ENCODE data around the gene CACNA1C.

The CACNA1C gene

DNA sequence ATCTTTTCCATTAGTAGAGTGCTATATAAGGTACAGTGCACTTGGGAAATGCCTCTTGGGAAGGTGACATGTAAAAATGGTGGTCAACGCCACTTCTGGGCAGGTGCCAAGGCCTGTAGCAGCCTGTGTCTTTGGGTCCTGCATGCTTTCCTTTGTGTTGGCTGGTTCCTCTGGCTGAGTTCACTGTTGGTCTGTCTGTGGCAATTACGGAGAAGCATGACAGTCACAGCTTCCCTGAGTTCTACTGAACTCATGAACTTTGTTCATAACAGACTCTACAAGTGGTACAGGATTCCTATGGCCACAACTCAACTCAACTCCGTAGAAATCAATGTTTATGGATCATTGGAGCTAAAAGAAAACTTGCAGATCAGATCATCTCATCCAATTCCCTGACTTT lies 98.0 kb downstream of the CACNA1C start:
- Histone ChIP-seq H3K4me3 (IDR thresholded peaks at IDR 0.05; ENCODE audit: insufficient read depth, low read depth, low read length) (no peak overlapping the region), H4K20me1 (ENCODE audit: insufficient read depth) (no peaks in the 10 kb centered on the region), H3K27ac (no peak overlapping the region), H3K4me1 (ENCODE audit: low read depth, poor library complexity, severe bottlenecking) (no peaks in the 10 kb centered on the region), H3K79me2 (ENCODE audit: insufficient read depth, low read depth) (no peaks in the 10 kb centered on the region), H2AFZ (ENCODE audit: low read depth) (no peak overlapping the region), H3K27me3 (ENCODE audit: insufficient read depth, low read depth) (no peaks in the 10 kb centered on the region), H3K36me3 (ENCODE audit: insufficient read depth) (no peaks in the 10 kb centered on the region), H3K4me2 (no peak overlapping the region), H3K9ac (no peak overlapping the region)
- TF ChIP-seq, protein P1, sequence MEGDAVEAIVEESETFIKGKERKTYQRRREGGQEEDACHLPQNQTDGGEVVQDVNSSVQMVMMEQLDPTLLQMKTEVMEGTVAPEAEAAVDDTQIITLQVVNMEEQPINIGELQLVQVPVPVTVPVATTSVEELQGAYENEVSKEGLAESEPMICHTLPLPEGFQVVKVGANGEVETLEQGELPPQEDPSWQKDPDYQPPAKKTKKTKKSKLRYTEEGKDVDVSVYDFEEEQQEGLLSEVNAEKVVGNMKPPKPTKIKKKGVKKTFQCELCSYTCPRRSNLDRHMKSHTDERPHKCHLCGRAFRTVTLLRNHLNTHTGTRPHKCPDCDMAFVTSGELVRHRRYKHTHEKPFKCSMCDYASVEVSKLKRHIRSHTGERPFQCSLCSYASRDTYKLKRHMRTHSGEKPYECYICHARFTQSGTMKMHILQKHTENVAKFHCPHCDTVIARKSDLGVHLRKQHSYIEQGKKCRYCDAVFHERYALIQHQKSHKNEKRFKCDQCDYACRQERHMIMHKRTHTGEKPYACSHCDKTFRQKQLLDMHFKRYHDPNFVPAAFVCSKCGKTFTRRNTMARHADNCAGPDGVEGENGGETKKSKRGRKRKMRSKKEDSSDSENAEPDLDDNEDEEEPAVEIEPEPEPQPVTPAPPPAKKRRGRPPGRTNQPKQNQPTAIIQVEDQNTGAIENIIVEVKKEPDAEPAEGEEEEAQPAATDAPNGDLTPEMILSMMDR (conservative IDR thresholded peaks at IDR 0.05; ENCODE audit: low read depth, low read length), result no peak

DNA sequence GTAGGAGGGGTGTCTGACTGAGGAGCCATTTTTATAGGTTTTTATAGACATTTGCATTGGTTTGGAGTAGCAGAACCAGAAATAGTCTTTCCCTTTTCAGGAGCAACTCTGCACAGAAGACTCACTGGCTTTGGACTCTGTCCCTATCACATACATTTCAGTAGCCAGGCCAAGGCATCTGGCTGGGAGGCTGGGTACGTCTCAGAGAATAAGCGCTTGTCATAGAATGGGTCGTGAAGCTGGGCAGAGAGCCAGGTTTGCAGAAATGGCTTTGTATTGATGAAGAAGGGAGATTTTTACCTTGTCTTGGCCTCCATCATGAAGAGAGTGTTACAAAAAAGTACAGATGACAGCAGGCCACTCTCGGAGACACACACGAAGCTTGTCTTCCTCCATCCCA lies 98.6 kb downstream of the CACNA1C start:
- no peaks in the 10 kb centered on the region for H3K27me3 ChIP-seq (ENCODE audit: insufficient read depth, low read depth)
- H3K4me2 ChIP-seq, result no peak overlapping the region
- no peaks in the 10 kb centered on the region for H3K79me2 ChIP-seq (ENCODE audit: insufficient read depth, low read depth)
- H3K36me3 ChIP-seq (ENCODE audit: insufficient read depth), result no peaks in the 10 kb centered on the region
- no peaks in the 10 kb centered on the region for H3K4me1 ChIP-seq (ENCODE audit: low read depth, poor library complexity, severe bottlenecking)
- H4K20me1 ChIP-seq (ENCODE audit: insufficient read depth), result no peaks in the 10 kb centered on the region
- H3K27ac ChIP-seq, result no peak overlapping the region
- H3K4me3 ChIP-seq (IDR thresholded peaks at IDR 0.05; ENCODE audit: insufficient read depth, low read depth, low read length), result no peak overlapping the region
- TF ChIP-seq, protein P1 (conservative IDR thresholded peaks at IDR 0.05; ENCODE audit: low read depth, low read length), result no peak
- no peak overlapping the region for H2AFZ ChIP-seq (ENCODE audit: low read depth)
- no peak overlapping the region for H3K9ac ChIP-seq

DNA sequence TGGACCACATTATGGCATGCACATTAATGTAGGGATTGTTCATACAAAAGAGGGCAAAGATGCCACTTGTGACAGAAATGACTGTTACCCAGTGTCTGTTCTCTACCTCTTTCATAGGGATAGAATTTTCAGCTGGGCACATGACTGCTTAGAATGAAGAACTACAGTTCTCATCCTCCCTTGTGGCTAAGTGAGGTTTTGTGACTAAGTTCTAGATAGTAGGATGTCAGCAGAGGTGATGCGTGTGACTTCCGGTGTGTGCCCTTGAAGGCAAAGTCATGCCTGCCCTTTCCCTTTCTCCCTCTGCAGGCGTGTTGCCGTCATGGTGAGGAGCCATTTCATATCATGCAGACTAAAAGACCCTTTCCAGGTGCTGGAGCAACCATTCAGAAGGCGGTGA lies 99.3 kb downstream of the CACNA1C start:
- H3K4me2 ChIP-seq, result no peak overlapping the region
- TF ChIP-seq, protein P1 (conservative IDR thresholded peaks at IDR 0.05; ENCODE audit: low read depth, low read length), result no peak
- no peaks in the 10 kb centered on the region for H4K20me1 ChIP-seq (ENCODE audit: insufficient read depth)
- no peaks in the 10 kb centered on the region for H3K27me3 ChIP-seq (ENCODE audit: insufficient read depth, low read depth)
- H3K36me3 ChIP-seq (ENCODE audit: insufficient read depth), result no peaks in the 10 kb centered on the region
- H2AFZ ChIP-seq (ENCODE audit: low read depth), result no peak overlapping the region
- no peaks in the 10 kb centered on the region for H3K79me2 ChIP-seq (ENCODE audit: insufficient read depth, low read depth)
- H3K27ac ChIP-seq, result no peak overlapping the region
- H3K4me1 ChIP-seq (ENCODE audit: low read depth, poor library complexity, severe bottlenecking), result no peaks in the 10 kb centered on the region
- no peak overlapping the region for H3K4me3 ChIP-seq (IDR thresholded peaks at IDR 0.05; ENCODE audit: insufficient read depth, low read depth, low read length)
- H3K9ac ChIP-seq, result no peak overlapping the region

DNA sequence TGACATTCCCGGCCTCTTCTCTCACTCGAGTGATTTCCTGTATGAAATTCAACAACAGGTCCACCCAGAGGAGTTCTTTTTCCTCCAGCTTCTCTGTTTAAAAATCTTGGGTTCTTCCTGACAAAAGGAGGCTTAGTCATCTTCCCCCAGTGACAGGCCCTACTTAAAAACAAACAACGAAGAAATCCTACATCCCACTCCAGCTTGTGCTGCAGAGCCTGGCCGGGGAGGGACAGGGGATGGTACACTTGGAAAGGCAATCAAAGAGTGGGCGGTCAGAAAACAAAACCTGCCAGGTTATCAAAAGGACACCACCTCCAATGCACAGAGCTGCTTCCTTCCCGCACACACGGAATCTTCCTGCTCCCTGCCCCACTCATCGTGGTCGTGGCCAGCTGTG lies 101.3 kb downstream of the CACNA1C start:
- no peak overlapping the region for H3K27ac ChIP-seq
- no peaks in the 10 kb centered on the region for H3K36me3 ChIP-seq (ENCODE audit: insufficient read depth)
- H2AFZ ChIP-seq (ENCODE audit: low read depth), result no peak overlapping the region

More for the DNA sequence above, 101.3 kb downstream of the CACNA1C start:
- H3K4me2 ChIP-seq, result no peak overlapping the region
- no peaks in the 10 kb centered on the region for H3K27me3 ChIP-seq (ENCODE audit: insufficient read depth, low read depth)
- H3K79me2 ChIP-seq (ENCODE audit: insufficient read depth, low read depth), result no peaks in the 10 kb centered on the region
- no peak overlapping the region for H3K4me3 ChIP-seq (IDR thresholded peaks at IDR 0.05; ENCODE audit: insufficient read depth, low read depth, low read length)
- TF ChIP-seq, protein P1 (conservative IDR thresholded peaks at IDR 0.05; ENCODE audit: low read depth, low read length), result no peak
- H3K9ac ChIP-seq, result no peak overlapping the region
- no peaks in the 10 kb centered on the region for H4K20me1 ChIP-seq (ENCODE audit: insufficient read depth)
- no peaks in the 10 kb centered on the region for H3K4me1 ChIP-seq (ENCODE audit: low read depth, poor library complexity, severe bottlenecking)
